Liver (tissue), 9 donors: ENCODE data around the gene MTOR. TPM values are rescaled to one million over a fixed set of nuclear protein-coding genes. Genes with fewer than 3 reads are reported as not detected.
A peak's percentile ranks its signal among the peaks of the same experiment; 100 is the strongest.

Experiments
- DNase-seq: peaks from one replicate; pipeline ENCODE4 v3.0.0-alpha.2; 2017; ENCODE audit warnings: low spot score
- H3K27ac ChIP-seq, 2 donors: one replicate each; pipeline ENCODE4 v1.7.0; 2013; ENCODE audit warnings: inconsistent platforms in 2 of 2, low read length in 2 of 2, control low read depth in 1 of 2, low read depth in 1 of 2, mild to moderate bottlenecking in 1 of 2
- H3K27me3 ChIP-seq, 4 donors: one replicate each; pipeline versions ENCODE4 v1.6.1 to v1.7.0; 2013; ENCODE audit warnings: low read length in 3 of 4, inconsistent platforms in 1 of 4, mild to moderate bottlenecking in 1 of 4, moderate library complexity in 1 of 4; ENCODE audit not compliant: control insufficient read depth in 4 of 4, insufficient read depth in 4 of 4
- H3K36me3 ChIP-seq, 4 donors: one replicate each; pipeline versions ENCODE4 v1.6.1 to v1.7.0; 2013; ENCODE audit warnings: low read length in 3 of 4, mild to moderate bottlenecking in 3 of 4, low read depth in 1 of 4, moderate library complexity in 1 of 4; ENCODE audit not compliant: control insufficient read depth in 4 of 4, insufficient read depth in 3 of 4
- H3K4me1 ChIP-seq, 4 donors: one replicate each; pipeline versions ENCODE4 v1.6.1 to v1.7.0; 2013; ENCODE audit warnings: low read length in 3 of 4, mild to moderate bottlenecking in 3 of 4, moderate library complexity in 1 of 4; ENCODE audit not compliant: control insufficient read depth in 4 of 4, insufficient read depth in 4 of 4
- H3K4me3 ChIP-seq, 3 donors: one replicate each; pipeline versions ENCODE4 v1.6.1 to v1.7.0; 2013; ENCODE audit warnings: low read length in 3 of 3, control low read depth in 1 of 3, low read depth in 1 of 3, mild to moderate bottlenecking in 1 of 3
- H3K9ac ChIP-seq, 2 donors: one replicate each; pipeline ENCODE4 v1.7.0; 2013; ENCODE audit warnings: low read length in 2 of 2, mild to moderate bottlenecking in 2 of 2, moderate library complexity in 2 of 2, control low read depth in 1 of 2, low read depth in 1 of 2
- H3K9me3 ChIP-seq, 4 donors: one replicate each; pipeline versions ENCODE4 v1.6.1 to v1.7.0; 2013; ENCODE audit warnings: low read length in 3 of 4; ENCODE audit not compliant: control insufficient read depth in 4 of 4
- EGR1 ChIP-seq, 2 donors: IDR thresholded peaks; 2 replicates each; pipeline ENCODE4 v1.6.1; 2016 to 2018; ENCODE audit warnings: antibody characterized with exemption in 2 of 2, low read depth in 2 of 2
- FOXA1 ChIP-seq: IDR thresholded peaks from 2 replicates; pipeline ENCODE4 v1.6.1; 2016; ENCODE audit warnings: antibody characterized with exemption
- FOXA2 ChIP-seq: IDR thresholded peaks from 2 replicates; pipeline ENCODE4 v1.6.1; 2016; ENCODE audit warnings: antibody characterized with exemption
- GABPA ChIP-seq, 2 donors: IDR thresholded peaks in 1 of 2; conservative IDR thresholded peaks in 1 of 2; 2 replicates each; pipeline ENCODE4 v1.6.1; 2016; ENCODE audit warnings: antibody characterized with exemption in 2 of 2, mild to moderate bottlenecking in 1 of 2, moderate library complexity in 1 of 2
- HNF4A ChIP-seq, 2 donors: conservative IDR thresholded peaks; 2 replicates each; pipeline ENCODE4 v1.6.1; 2016; ENCODE audit warnings: antibody characterized with exemption in 2 of 2, mild to moderate bottlenecking in 2 of 2
- HNF4G ChIP-seq: IDR thresholded peaks from 2 replicates; pipeline ENCODE4 v1.6.1; 2016; ENCODE audit warnings: antibody characterized with exemption
- NR2F2 ChIP-seq: IDR thresholded peaks from 2 replicates; pipeline ENCODE4 v1.6.1; 2016; ENCODE audit warnings: antibody characterized with exemption
- TAF1 ChIP-seq: conservative IDR thresholded peaks from 2 replicates; pipeline ENCODE4 v1.6.1; 2016; ENCODE audit warnings: antibody characterized with exemption, mild to moderate bottlenecking
- WGBS: extraction: QIAGEN DNeasy Blood & Tissue Kit; methylation state at CpG from one replicate; pipeline ENCODE4 v1.1.7; 2013; 5-methylcytosine and 5-hydroxymethylcytosine counted together
- polyA plus RNA-seq, 2 donors: library from polyadenylated mRNA; stranded (reverse) in 1 of 2; unstranded in 1 of 2; fragments of 200-250 nt in 1 of 2; fragments of >200 nt in 1 of 2; fragmentation: Nextera tagmentation in 1 of 2; extraction: Ambion mirVana in 1 of 2; gene quantifications; one replicate each; pipeline versions ENCODE4 v1.2.1 to v1.2.3, GENCODE V29; 2013 to 2015
- total RNA-seq, 2 donors: library from RNA; depleted of rRNA; stranded (reverse); fragments of >200 nt; gene quantifications; one replicate each; pipeline ENCODE4 v1.2.3, GENCODE V29; 2014
- TF ChIP-seq, protein P1 (sequence below): IDR thresholded peaks from 2 replicates; pipeline ENCODE4 v1.6.1; 2016; ENCODE audit warnings: antibody characterized with exemption
- TF ChIP-seq, protein P2 (sequence below): IDR thresholded peaks from 2 replicates; pipeline ENCODE4 v1.6.1; 2016; ENCODE audit warnings: antibody characterized with exemption, mild to moderate bottlenecking
- TF ChIP-seq, protein P3 (sequence below): IDR thresholded peaks from 2 replicates; pipeline ENCODE4 v1.6.1; 2016; ENCODE audit warnings: antibody characterized with exemption
- TF ChIP-seq, protein P4 (sequence below): IDR thresholded peaks from 2 replicates; pipeline ENCODE4 v1.6.1; 2016; ENCODE audit warnings: antibody characterized with exemption
- donor health status: healthy.
- donor health status: healthy.
- donor health status: healthy.
- donor health status: healthy.
- donor health status: healthy.

MTOR gene
- total and polyA plus RNA-seq, 4 donors, result 11.6 to 45.0 (median 19.9) TPM

DNA sequence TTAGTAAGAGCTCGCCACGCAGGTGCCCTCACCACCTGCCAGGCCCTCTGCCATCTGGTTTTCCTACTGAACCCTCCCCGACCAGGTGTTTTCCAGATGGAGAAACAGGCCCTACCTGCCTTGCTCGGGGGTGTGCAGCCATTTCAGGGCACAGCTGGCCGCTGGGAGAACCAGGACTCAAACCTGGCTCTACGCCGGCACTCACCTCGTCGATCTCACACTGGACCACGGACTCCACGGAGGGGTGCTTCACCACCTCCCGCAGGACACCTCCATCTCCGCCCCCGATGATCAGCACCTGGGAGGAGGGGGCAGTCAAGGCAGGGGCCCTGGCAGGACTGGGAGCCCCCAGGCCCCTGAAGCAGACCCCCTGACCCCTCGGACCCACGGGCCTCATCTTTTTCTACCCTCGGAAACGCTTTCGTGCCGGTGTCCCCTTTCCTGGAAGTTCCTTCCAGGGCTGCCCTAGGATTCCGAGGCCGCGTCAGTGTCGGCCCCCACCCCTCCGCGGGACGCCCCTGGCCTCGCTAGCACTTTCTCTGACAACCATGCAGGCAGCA lies 203.7 kb downstream of the MTOR start:
- peak overlapping the region; percentile 30 to 56 for H3K9ac ChIP-seq
- H3K9me3 ChIP-seq, result no peaks in the 10 kb centered on the region
- H3K36me3 ChIP-seq, result peaks cover 0 to 19% (median 6%) of the 10 kb centered on the region in 4 donors
- TF ChIP-seq FOXA1, result no peak
- no peak for TF ChIP-seq NR2F2
- no peak for TF ChIP-seq GABPA (IDR thresholded peaks at IDR 0.05 in 1 of 2, conservative IDR thresholded peaks at IDR 0.05 in 1 of 2)
- no peak for TF ChIP-seq HNF4G
- TF ChIP-seq, protein P1, sequence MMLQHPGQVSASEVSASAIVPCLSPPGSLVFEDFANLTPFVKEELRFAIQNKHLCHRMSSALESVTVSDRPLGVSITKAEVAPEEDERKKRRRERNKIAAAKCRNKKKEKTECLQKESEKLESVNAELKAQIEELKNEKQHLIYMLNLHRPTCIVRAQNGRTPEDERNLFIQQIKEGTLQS, result no peak
- TF ChIP-seq, protein P2, sequence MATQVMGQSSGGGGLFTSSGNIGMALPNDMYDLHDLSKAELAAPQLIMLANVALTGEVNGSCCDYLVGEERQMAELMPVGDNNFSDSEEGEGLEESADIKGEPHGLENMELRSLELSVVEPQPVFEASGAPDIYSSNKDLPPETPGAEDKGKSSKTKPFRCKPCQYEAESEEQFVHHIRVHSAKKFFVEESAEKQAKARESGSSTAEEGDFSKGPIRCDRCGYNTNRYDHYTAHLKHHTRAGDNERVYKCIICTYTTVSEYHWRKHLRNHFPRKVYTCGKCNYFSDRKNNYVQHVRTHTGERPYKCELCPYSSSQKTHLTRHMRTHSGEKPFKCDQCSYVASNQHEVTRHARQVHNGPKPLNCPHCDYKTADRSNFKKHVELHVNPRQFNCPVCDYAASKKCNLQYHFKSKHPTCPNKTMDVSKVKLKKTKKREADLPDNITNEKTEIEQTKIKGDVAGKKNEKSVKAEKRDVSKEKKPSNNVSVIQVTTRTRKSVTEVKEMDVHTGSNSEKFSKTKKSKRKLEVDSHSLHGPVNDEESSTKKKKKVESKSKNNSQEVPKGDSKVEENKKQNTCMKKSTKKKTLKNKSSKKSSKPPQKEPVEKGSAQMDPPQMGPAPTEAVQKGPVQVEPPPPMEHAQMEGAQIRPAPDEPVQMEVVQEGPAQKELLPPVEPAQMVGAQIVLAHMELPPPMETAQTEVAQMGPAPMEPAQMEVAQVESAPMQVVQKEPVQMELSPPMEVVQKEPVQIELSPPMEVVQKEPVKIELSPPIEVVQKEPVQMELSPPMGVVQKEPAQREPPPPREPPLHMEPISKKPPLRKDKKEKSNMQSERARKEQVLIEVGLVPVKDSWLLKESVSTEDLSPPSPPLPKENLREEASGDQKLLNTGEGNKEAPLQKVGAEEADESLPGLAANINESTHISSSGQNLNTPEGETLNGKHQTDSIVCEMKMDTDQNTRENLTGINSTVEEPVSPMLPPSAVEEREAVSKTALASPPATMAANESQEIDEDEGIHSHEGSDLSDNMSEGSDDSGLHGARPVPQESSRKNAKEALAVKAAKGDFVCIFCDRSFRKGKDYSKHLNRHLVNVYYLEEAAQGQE, result no peak
- 63% methylated on average over 28 of the region's 28 CpGs for WGBS
- H3K27ac ChIP-seq, result no peak overlapping the region
- peak overlapping the region; percentile 62 to 96 (median 89) for H3K4me3 ChIP-seq
- peaks cover 5 to 19% (median 12%) of the 10 kb centered on the region in 4 donors for H3K4me1 ChIP-seq
- H3K27me3 ChIP-seq, result no peaks in the 10 kb centered on the region
- no peak for DNase-seq

DNA sequence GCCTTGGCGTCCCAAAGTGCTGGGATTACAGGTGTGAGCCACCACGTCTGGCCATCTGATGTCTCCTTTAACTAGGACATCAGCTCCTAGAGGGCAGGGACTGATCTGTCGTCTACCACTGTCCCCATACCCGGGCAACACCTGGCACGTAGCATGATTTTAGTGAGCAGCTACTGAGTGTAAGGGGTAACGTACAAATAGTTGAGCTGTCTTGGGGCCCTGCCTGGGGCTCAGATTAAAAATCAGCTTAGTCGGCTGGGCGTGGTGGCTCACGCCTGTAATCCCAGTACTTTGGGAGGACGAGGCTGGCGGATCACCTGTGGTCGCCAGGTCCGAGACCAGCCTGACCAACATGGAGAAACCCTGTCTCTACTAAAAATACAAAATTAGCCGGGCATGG lies 204.3 kb downstream of the MTOR start:
- TF ChIP-seq, protein P1, result no peak
- TF ChIP-seq EGR1 (IDR thresholded peaks at IDR 0.05; ENCODE audit: low read depth in 2 of 2), result no peak
- no peak for TF ChIP-seq TAF1
- TF ChIP-seq, protein P2, result no peak
- TF ChIP-seq HNF4A (conservative IDR thresholded peaks at IDR 0.05), result no peak
- no peak for TF ChIP-seq HNF4G
- TF ChIP-seq, protein P3, sequence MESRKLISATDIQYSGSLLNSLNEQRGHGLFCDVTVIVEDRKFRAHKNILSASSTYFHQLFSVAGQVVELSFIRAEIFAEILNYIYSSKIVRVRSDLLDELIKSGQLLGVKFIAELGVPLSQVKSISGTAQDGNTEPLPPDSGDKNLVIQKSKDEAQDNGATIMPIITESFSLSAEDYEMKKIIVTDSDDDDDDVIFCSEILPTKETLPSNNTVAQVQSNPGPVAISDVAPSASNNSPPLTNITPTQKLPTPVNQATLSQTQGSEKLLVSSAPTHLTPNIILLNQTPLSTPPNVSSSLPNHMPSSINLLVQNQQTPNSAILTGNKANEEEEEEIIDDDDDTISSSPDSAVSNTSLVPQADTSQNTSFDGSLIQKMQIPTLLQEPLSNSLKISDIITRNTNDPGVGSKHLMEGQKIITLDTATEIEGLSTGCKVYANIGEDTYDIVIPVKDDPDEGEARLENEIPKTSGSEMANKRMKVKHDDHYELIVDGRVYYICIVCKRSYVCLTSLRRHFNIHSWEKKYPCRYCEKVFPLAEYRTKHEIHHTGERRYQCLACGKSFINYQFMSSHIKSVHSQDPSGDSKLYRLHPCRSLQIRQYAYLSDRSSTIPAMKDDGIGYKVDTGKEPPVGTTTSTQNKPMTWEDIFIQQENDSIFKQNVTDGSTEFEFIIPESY, result no peak
- TF ChIP-seq GABPA (IDR thresholded peaks at IDR 0.05 in 1 of 2, conservative IDR thresholded peaks at IDR 0.05 in 1 of 2), result no peak
- no peak for TF ChIP-seq FOXA2
- TF ChIP-seq, protein P4, sequence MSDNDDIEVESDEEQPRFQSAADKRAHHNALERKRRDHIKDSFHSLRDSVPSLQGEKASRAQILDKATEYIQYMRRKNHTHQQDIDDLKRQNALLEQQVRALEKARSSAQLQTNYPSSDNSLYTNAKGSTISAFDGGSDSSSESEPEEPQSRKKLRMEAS, result no peak
- no peak for DNase-seq

More for the DNA sequence above, 204.3 kb downstream of the MTOR start:
- 96% methylated on average over 14 of the region's 14 CpGs for WGBS
- Histone ChIP-seq H3K9me3 (no peaks in the 10 kb centered on the region), H3K9ac (no peak overlapping the region), H3K36me3 (peaks cover 0 to 17% (median 6%) of the 10 kb centered on the region in 4 donors), H3K27me3 (no peaks in the 10 kb centered on the region), H3K4me3 (no peak overlapping the region), H3K27ac (no peak overlapping the region), H3K4me1 (peaks cover 5 to 22% (median 15%) of the 10 kb centered on the region in 4 donors)
